Stomach (tissue), 9 donors: ENCODE data around the gene PRKAG1. TPM values are rescaled to one million over a fixed set of nuclear protein-coding genes. Genes with fewer than 3 reads are reported as not detected.
A peak's percentile ranks its signal among the peaks of the same experiment; 100 is the strongest.

Source experiments
- DNase-seq, 2 donors: peaks; one replicate each; pipeline versions ENCODE4 v3.0.0 to v3.0.0-alpha.2; 2013 to 2019
- H3K27ac ChIP-seq, 5 donors: fragments of 200-600 bp in 4 of 5; sonication (generic) in 4 of 5; one replicate each; pipeline ENCODE4 v1.5.1; 2013 to 2019; ENCODE audit warnings: mild to moderate bottlenecking in 1 of 5, moderate library complexity in 1 of 5
- H3K27me3 ChIP-seq, 3 donors: fragments of 200-600 bp; sonication (generic); one replicate each; pipeline ENCODE4 v1.5.1; 2017 to 2019; ENCODE audit warnings: mixed run types in 1 of 3
- H3K36me3 ChIP-seq, 4 donors: fragments of 200-600 bp; sonication (generic); 1 replicate in 3 of 4; 2 replicates in 1 of 4; pipeline ENCODE4 v1.5.1; 2016 to 2019
- H3K4me1 ChIP-seq, 4 donors: fragments of 200-600 bp; sonication (generic); one replicate each; pipeline ENCODE4 v1.5.1; 2016 to 2019
- H3K4me3 ChIP-seq, 4 donors: fragments of 200-600 bp; sonication (generic) in 3 of 4; one replicate each; pipeline ENCODE4 v1.5.1; 2016 to 2019; ENCODE audit warnings: mild to moderate bottlenecking in 1 of 4
- H3K9me3 ChIP-seq, 4 donors: fragments of 200-600 bp; sonication (generic); one replicate each; pipeline ENCODE4 v1.5.1; 2016 to 2019
- EP300 ChIP-seq: sonication (generic); formaldehyde crosslinking; IDR thresholded peaks from one replicate; pipeline ENCODE4 v1.6.1; 2017; ENCODE audit warnings: antibody characterized with exemption
- POLR2A ChIP-seq, 4 donors: fragments of 450-650 bp; IDR thresholded peaks; one replicate each; pipeline ENCODE4 v1.6.1; 2016; ENCODE audit warnings: antibody characterized with exemption in 4 of 4, control low read depth in 2 of 4, mild to moderate bottlenecking in 1 of 4, moderate library complexity in 1 of 4
- POLR2AphosphoS5 ChIP-seq, 3 donors: sonication (generic); formaldehyde crosslinking; IDR thresholded peaks; one replicate each; pipeline ENCODE4 v1.6.1; 2016; ENCODE audit warnings: antibody characterized with exemption in 3 of 3
- WGBS, 5 donors: extraction: QIAGEN DNeasy Blood & Tissue Kit in 3 of 5; methylation state at CpG; one replicate each; pipeline versions ENCODE4 v1.1.5 to v1.1.7; 2013 to 2018; 5-methylcytosine and 5-hydroxymethylcytosine counted together
- intact Hi-C: fragments of 100-400 bp; cut with DNase I; formaldehyde crosslinking; loops from one replicate; pipeline ENCODE4 v1.15.1; 2023; ENCODE audit warnings: low total_unique reads
- polyA plus RNA-seq, 3 donors: library from polyadenylated mRNA; stranded (reverse); fragments of 200-250 nt; gene quantifications; one replicate each; pipeline ENCODE4 v1.2.3, GENCODE V29; 2013
- total RNA-seq, 5 donors: library from RNA; depleted of rRNA; stranded (reverse); fragments of >200 nt; gene quantifications; one replicate each; pipeline versions ENCODE4 v1.1.0 to v1.2.3, GENCODE V29; 2014 to 2016
- TF ChIP-seq, protein P1 (sequence below), 7 experiments: fragments of 450-650 bp in 4 of 7; fragments of 200-600 bp in 3 of 7; sonication (generic) in 3 of 7; IDR thresholded peaks; one replicate each; pipeline ENCODE4 v1.5.1; 2016 to 2019; ENCODE audit warnings: antibody characterized with exemption in 7 of 7, control low read depth in 2 of 7, mild to moderate bottlenecking in 1 of 7
- donor health status: healthy with polysubstance abuse.
- donor health status: Bipolar disorder and iron deficiency.
- donor health status: healthy.

The PRKAG1 gene
- total and polyA plus RNA-seq, 8 donors = 5.8 to 68.7 (median 43.2) TPM

DNA sequence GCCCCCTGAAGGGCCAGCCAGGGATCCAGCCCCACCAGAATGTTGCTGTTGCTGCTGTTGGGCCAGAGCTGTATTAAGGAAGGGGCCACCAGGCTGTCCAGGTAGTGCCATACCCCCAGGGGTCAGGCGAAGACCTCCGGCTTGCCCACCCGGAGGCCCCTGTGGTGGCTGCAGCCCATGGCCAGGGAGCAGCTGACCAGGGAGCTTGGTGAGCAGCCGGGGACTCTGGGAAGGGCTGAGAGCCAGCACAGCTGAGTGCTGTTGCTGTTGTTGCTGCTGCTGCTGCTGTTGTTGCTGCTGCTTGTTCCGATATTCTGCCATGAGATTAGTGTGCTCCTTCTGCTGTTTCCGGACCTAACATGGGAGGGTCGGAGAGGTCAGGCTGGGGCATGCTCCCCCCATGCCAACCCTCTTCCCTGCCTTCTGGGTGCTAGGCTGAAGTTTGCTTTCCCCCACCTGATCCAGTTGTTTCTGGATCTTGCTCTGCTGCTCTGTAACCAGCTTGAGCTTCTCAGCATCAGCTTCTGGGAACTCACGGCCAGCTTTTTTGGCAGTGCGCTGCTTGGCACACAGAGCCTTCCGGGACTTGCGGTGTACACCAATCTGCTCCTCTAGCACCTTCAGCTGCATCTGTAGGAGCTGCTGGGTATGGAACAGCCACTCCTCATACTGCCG lies 15.2 kb upstream of the PRKAG1 start:
- WGBS, 5 donors = 57 to 83% (median 80%) methylated on average over 10 to 12 of the region's 12 CpGs
- Histone ChIP-seq H3K27me3 (no peaks in the 10 kb centered on the region), H3K27ac (peak overlapping the region in 1 of 5 donors; percentile 4), H3K36me3 (peaks cover 80 to 99% (median 96%) of the 10 kb centered on the region in 4 donors), H3K4me3 (no peak overlapping the region), H3K4me1 (no peaks in the 10 kb centered on the region), H3K9me3 (no peaks in the 10 kb centered on the region)
- intact Hi-C loops = no loop called here
- TF ChIP-seq EP300 (no peak), POLR2AphosphoS5 (IDR thresholded peaks at IDR 0.05) (no peak), POLR2A (IDR thresholded peaks at IDR 0.05) (no peak)
- TF ChIP-seq, protein P1, sequence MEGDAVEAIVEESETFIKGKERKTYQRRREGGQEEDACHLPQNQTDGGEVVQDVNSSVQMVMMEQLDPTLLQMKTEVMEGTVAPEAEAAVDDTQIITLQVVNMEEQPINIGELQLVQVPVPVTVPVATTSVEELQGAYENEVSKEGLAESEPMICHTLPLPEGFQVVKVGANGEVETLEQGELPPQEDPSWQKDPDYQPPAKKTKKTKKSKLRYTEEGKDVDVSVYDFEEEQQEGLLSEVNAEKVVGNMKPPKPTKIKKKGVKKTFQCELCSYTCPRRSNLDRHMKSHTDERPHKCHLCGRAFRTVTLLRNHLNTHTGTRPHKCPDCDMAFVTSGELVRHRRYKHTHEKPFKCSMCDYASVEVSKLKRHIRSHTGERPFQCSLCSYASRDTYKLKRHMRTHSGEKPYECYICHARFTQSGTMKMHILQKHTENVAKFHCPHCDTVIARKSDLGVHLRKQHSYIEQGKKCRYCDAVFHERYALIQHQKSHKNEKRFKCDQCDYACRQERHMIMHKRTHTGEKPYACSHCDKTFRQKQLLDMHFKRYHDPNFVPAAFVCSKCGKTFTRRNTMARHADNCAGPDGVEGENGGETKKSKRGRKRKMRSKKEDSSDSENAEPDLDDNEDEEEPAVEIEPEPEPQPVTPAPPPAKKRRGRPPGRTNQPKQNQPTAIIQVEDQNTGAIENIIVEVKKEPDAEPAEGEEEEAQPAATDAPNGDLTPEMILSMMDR (IDR thresholded peaks at IDR 0.05) = no peak
- no peak for DNase-seq

DNA sequence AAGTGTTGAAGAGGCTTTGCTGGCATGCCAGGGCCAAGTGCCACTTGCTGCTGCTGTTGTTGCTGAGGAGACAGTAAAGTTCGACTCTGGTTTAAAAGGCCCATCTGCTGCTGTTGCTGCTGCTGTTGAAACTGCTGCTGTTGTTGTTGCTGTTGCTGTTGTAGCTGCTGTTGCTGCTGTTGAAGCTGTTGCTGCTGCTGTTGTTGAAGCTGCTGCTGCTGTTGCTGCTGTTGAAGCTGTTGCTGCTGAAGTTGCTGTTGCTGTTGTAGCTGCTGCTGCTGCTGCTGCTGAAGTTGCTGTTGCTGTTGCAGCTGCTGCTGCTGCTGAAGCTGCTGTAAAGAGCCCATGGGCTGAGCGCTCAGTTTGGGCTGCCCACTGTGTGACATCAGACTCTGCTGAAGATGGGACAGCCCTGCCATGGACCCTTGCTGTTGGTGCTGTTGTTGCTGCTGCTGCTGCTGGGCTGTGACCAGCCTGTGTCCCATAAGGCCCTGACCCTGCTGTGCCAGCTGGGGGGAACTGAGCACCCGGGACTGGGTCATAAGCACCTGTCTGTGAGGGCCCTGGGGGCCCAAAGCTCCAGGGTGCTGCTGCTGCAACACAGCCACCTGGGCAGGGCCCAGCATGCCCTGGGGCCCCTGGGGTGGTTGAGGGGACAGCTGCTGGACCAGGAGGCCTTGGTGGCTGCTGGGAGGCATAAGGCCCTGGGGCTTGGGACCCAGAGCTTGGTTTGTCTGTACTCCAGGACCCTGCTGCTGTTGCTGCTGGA lies 14.3 kb upstream of the PRKAG1 start:
- Histone ChIP-seq H3K36me3 (peaks cover 80 to 99% (median 96%) of the 10 kb centered on the region in 4 donors), H3K4me3 (no peak overlapping the region), H3K9me3 (no peaks in the 10 kb centered on the region), H3K27ac (no peak overlapping the region), H3K4me1 (no peaks in the 10 kb centered on the region), H3K27me3 (no peaks in the 10 kb centered on the region)
- WGBS, 5 donors = 78 to 100% (median 80%) methylated on average over 1 to 3 of the region's 3 CpGs
- DNase-seq = no peak
- intact Hi-C loops = no loop called here
- no peak for TF ChIP-seq POLR2A (IDR thresholded peaks at IDR 0.05)
- TF ChIP-seq, protein P1 (IDR thresholded peaks at IDR 0.05) = no peak
- no peak for TF ChIP-seq POLR2AphosphoS5 (IDR thresholded peaks at IDR 0.05)
- TF ChIP-seq EP300 = no peak

DNA sequence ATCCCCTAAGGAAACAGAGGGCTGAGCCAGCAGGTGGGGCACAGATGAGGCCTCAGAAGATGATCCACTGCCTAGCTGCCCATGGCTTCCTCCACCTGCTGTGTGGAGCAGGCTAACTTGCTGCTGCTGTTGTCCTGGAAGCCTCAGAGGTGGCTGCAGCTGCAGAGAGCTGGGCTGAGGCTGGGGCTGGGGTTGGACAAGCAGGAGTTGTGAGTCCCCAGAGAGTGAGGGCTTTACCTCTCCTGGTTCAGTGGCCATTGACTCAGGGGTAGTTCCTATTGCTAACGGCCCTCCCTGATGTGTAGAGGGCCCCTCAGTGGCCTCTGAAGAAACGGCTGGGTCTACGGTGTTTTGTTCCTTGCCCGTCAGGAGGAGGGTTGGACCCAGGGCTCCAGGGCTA lies 13.7 kb upstream of the PRKAG1 start:
- H3K27ac ChIP-seq = no peak overlapping the region
- H3K4me1 ChIP-seq = no peaks in the 10 kb centered on the region
- intact Hi-C loops = no loop called here
- no peaks in the 10 kb centered on the region for H3K9me3 ChIP-seq
- WGBS, 5 donors = 62 to 84% (median 77%) methylated on average over 3 to 4 of the region's 4 CpGs
- peaks cover 80 to 99% (median 96%) of the 10 kb centered on the region in 4 donors for H3K36me3 ChIP-seq
- no peaks in the 10 kb centered on the region for H3K27me3 ChIP-seq
- TF ChIP-seq POLR2AphosphoS5 (IDR thresholded peaks at IDR 0.05) (no peak), POLR2A (IDR thresholded peaks at IDR 0.05) (no peak), EP300 (no peak)
- TF ChIP-seq, protein P1 (IDR thresholded peaks at IDR 0.05) = no peak
- H3K4me3 ChIP-seq = no peak overlapping the region
- no peak for DNase-seq

DNA sequence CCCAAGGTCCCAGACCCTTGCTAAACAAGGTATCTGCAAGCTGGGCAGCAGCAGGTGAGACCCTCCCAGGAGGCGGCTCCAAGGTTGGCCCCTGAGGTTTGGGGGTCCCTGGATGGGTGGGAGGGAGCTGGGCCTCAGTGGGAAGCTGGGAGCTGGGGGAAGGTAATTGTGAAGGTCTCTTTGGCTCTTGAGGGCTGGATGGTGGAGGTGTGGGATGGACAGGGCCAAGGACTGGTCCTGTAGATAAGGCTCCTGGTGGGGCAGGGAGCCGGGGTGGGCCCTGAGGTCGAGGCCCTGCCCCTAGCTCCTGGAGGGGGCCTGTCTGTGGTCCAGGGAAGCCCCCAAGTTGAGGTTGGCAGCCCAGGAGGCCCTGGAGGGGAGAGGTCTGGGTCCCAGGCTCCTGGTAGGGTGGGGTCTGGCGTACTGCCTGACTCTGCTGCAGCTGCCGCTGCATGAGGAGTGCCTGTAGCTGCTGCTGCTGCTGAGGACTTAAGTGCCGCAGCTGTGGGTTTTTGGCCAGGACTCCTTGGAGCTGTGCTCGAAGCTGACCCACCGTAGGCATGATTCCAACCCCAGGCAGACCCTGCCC lies 13.1 kb upstream of the PRKAG1 start:
- intact Hi-C loops = no loop called here
- H3K27ac ChIP-seq = no peak overlapping the region

More for the DNA sequence above, 13.1 kb upstream of the PRKAG1 start:
- Histone ChIP-seq H3K36me3 (peaks cover 80 to 99% (median 96%) of the 10 kb centered on the region in 4 donors), H3K4me1 (no peaks in the 10 kb centered on the region), H3K4me3 (no peak overlapping the region), H3K9me3 (no peaks in the 10 kb centered on the region), H3K27me3 (no peaks in the 10 kb centered on the region)
- WGBS, 5 donors = 86 to 88% (median 87%) methylated on average over 5 to 8 of the region's 8 CpGs
- TF ChIP-seq, protein P1 (IDR thresholded peaks at IDR 0.05) = no peak
- TF ChIP-seq EP300 (no peak), POLR2AphosphoS5 (IDR thresholded peaks at IDR 0.05) (no peak), POLR2A (IDR thresholded peaks at IDR 0.05) (no peak)
- no peak for DNase-seq
